Measurements from ENCODE around the gene EHF.

GRCh38 chr11:34595391-34595790 is 25.5 kb upstream of the EHF start:
- TF ChIP-seq CTCF (optimal IDR thresholded peaks at IDR 0.05 in 1 of 3, IDR thresholded peaks at IDR 0.05 in 1 of 3, conservative IDR thresholded peaks at IDR 0.05 in 1 of 3; ENCODE audit: extremely low read depth in 1 of 3, insufficient read depth in 2 of 3, low read length in 3 of 3) (no peak), EZH2 (IDR thresholded peaks at IDR 0.05; ENCODE audit: low read length) (no peak)

Data from keratinocyte (primary cell).